IMR-90 (cell line): ENCODE results near the gene DLG4. TPM values are rescaled to one million over a fixed set of nuclear protein-coding genes. Genes with fewer than 3 reads are reported as not detected.
A peak's percentile ranks its signal among the peaks of the same experiment; 100 is the strongest.

ENCODE experiments used
- ATAC-seq: fragments of 200-7000 bp; cut with Tn5 transposase; 2 replicates; pipeline ENCODE4 v1.9.1; 2020; ENCODE audit warnings: low read depth, mild to moderate bottlenecking, moderate library complexity
- BruUV-seq: library from RNA; stranded (reverse); fragments of 400-500 nt; replicated peaks from 2 replicates; lab custom pipeline; 2021; lab: Mats Ljungman, UMichigan
- CTCF ChIA-PET: fragments of 300-600 bp; formaldehyde crosslinking; extraction: SDS; loops from one replicate; lab custom pipeline; 2021; ENCODE audit warnings: antibody characterized with exemption; lab: Yijun Ruan, JAX
- POLR2A ChIA-PET: fragments of 300-600 bp; sonication (Branson Sonifier 250); formaldehyde crosslinking; loops from one replicate; lab custom pipeline; 2022; ENCODE audit warnings: antibody characterized with exemption; ENCODE audit not compliant: unreplicated experiment; lab: Charles Lee
- DNase-seq: peaks from one replicate; pipeline ENCODE4 v3.0.0; 2013
- H2AFZ ChIP-seq: replicated peaks from 2 replicates; pipeline ENCODE3; 2013; ENCODE audit warnings: low read length, mild to moderate bottlenecking; ENCODE audit not compliant: poor library complexity
- H2AK5ac ChIP-seq: 2 replicates; pipeline ENCODE4 v1.6.1; 2013; ENCODE audit warnings: low read depth, low read length, inconsistent platforms
- H2AK9ac ChIP-seq: replicated peaks from 2 replicates; pipeline ENCODE3; 2013; ENCODE audit warnings: mild to moderate bottlenecking, low read depth, low read length, moderate library complexity; ENCODE audit not compliant: poor library complexity
- H2BK120ac ChIP-seq: 2 replicates; pipeline ENCODE4 v1.6.1; 2013; ENCODE audit warnings: low read depth, low read length, inconsistent platforms
- H2BK15ac ChIP-seq: 3 replicates; pipeline ENCODE4 v1.6.1; 2013; ENCODE audit warnings: low read depth, low read length, inconsistent platforms
- H2BK20ac ChIP-seq: 2 replicates; pipeline ENCODE4 v1.6.1; 2013; ENCODE audit warnings: low read depth, mild to moderate bottlenecking, inconsistent platforms, low read length, moderate library complexity
- H2BK5ac ChIP-seq: 2 replicates; pipeline ENCODE4 v1.6.1; 2013; ENCODE audit warnings: mild to moderate bottlenecking, low read depth, low read length, inconsistent platforms; ENCODE audit not compliant: poor library complexity, severe bottlenecking
- H3K14ac ChIP-seq: replicated peaks from 2 replicates; pipeline ENCODE4 v1.6.1; 2013; ENCODE audit warnings: low read depth, low read length, inconsistent platforms
- H3K18ac ChIP-seq: 2 replicates; pipeline ENCODE4 v1.6.1; 2013; ENCODE audit warnings: low read depth, low read length, control low read depth
- H3K23ac ChIP-seq: 2 replicates; pipeline ENCODE4 v1.6.1; 2013; ENCODE audit warnings: low read depth, low read length, inconsistent platforms
- H3K27ac ChIP-seq: 2 replicates; pipeline ENCODE4 v1.5.1; 2013; ENCODE audit warnings: mild to moderate bottlenecking, control low read depth, low read length; ENCODE audit not compliant: insufficient read depth
- H3K27me3 ChIP-seq: 2 replicates; pipeline ENCODE4 v1.6.1; 2013; ENCODE audit warnings: low read length; ENCODE audit not compliant: control insufficient read depth, insufficient read depth
- H3K36me3 ChIP-seq: 2 replicates; pipeline ENCODE4 v1.6.1; 2013; ENCODE audit warnings: low read length, mixed read lengths; ENCODE audit not compliant: control insufficient read depth, insufficient read depth
- H3K4ac ChIP-seq: 2 replicates; pipeline ENCODE4 v1.6.1; 2013; ENCODE audit warnings: low read depth, low read length, inconsistent platforms
- H3K4me1 ChIP-seq: 2 replicates; pipeline ENCODE4 v1.6.1; 2013; ENCODE audit warnings: low read length, mixed read lengths; ENCODE audit not compliant: control insufficient read depth, insufficient read depth
- H3K4me2 ChIP-seq: 2 replicates; pipeline ENCODE4 v1.6.1; 2013; ENCODE audit warnings: low read depth, mild to moderate bottlenecking, control low read depth, low read length, moderate library complexity
- H3K4me3 ChIP-seq: 2 replicates; pipeline ENCODE4 v1.5.1; 2013; ENCODE audit warnings: low read depth, mild to moderate bottlenecking, control low read depth, low read length, moderate library complexity; ENCODE audit not compliant: insufficient read depth
- H3K56ac ChIP-seq: 2 replicates; pipeline ENCODE4 v1.6.1; 2013; ENCODE audit warnings: low read length, inconsistent platforms; ENCODE audit not compliant: insufficient read depth; ENCODE audit errors: extremely low read depth
- H3K79me1 ChIP-seq, 2 experiments: 2 replicates each; pipeline ENCODE4 v1.6.1; 2013; ENCODE audit warnings: low read length in 2 of 2, inconsistent platforms in 1 of 2, low read depth in 1 of 2
- H3K9ac ChIP-seq: 2 replicates; pipeline ENCODE4 v1.6.1; 2013; ENCODE audit warnings: low read depth, low read length, control low read depth
- H3K9me1 ChIP-seq: 2 replicates; pipeline ENCODE4 v1.6.1; 2013; ENCODE audit warnings: low read length, inconsistent platforms; ENCODE audit not compliant: insufficient read depth
- H3K9me3 ChIP-seq: 2 replicates; pipeline ENCODE4 v1.6.1; 2013; ENCODE audit warnings: low read length; ENCODE audit not compliant: control insufficient read depth, insufficient read depth
- H4K20me1 ChIP-seq: 2 replicates; pipeline ENCODE4 v1.6.1; 2013; ENCODE audit warnings: low read length, inconsistent platforms; ENCODE audit not compliant: insufficient read depth
- H4K5ac ChIP-seq: 2 replicates; pipeline ENCODE4 v1.6.1; 2013; ENCODE audit warnings: mild to moderate bottlenecking, low read depth, low read length, control low read depth
- H4K8ac ChIP-seq, 2 experiments: 2 replicates each; pipeline ENCODE4 v1.6.1; 2013; ENCODE audit warnings: low read depth in 2 of 2, low read length in 2 of 2, control low read depth in 1 of 2, inconsistent platforms in 1 of 2
- H4K91ac ChIP-seq: 2 replicates; pipeline ENCODE4 v1.6.1; 2013; ENCODE audit warnings: low read depth, low read length, inconsistent platforms; ENCODE audit not compliant: insufficient read depth
- BHLHE40 ChIP-seq: fragments of 150-350 bp; IDR thresholded peaks from 2 replicates; pipeline ENCODE4 v1.6.1; 2016; ENCODE audit warnings: mild to moderate bottlenecking, low read depth, low read length
- CEBPB ChIP-seq: IDR thresholded peaks from 2 replicates; pipeline ENCODE4 v1.6.1; 2012; ENCODE audit warnings: low read depth, low read length, improper control_type of control experiment
- CHD1 ChIP-seq: IDR thresholded peaks from 2 replicates; pipeline ENCODE4 v1.6.1; 2012; ENCODE audit warnings: low read depth, low read length, improper control_type of control experiment
- FOS ChIP-seq: fragments of 150-350 bp; IDR thresholded peaks from 2 replicates; pipeline ENCODE4 v1.6.1; 2016; ENCODE audit warnings: low read depth, low read length
- MAFK ChIP-seq: IDR thresholded peaks from 2 replicates; pipeline ENCODE4 v1.6.1; 2012; ENCODE audit warnings: low read depth, low read length, improper control_type of control experiment
- MAZ ChIP-seq: IDR thresholded peaks from 2 replicates; pipeline ENCODE4 v1.6.1; 2012; ENCODE audit warnings: low read depth, mild to moderate bottlenecking, low read length, improper control_type of control experiment, moderate library complexity, borderline replicate concordance
- MXI1 ChIP-seq: IDR thresholded peaks from 2 replicates; pipeline ENCODE4 v1.6.1; 2012; ENCODE audit warnings: low read depth, mild to moderate bottlenecking, low read length, moderate library complexity, borderline replicate concordance
- NFE2L2 ChIP-seq: fragments of 150-350 bp; IDR thresholded peaks from 2 replicates; pipeline ENCODE4 v1.6.1; 2016; ENCODE audit warnings: low read depth, mild to moderate bottlenecking, low read length
- POLR2A ChIP-seq: IDR thresholded peaks from 2 replicates; pipeline ENCODE4 v1.6.1; 2012; ENCODE audit warnings: mild to moderate bottlenecking, low read depth, low read length
- RAD21 ChIP-seq: IDR thresholded peaks from 2 replicates; pipeline ENCODE4 v1.6.1; 2012; ENCODE audit warnings: low read length, improper control_type of control experiment
- RCOR1 ChIP-seq: IDR thresholded peaks from 2 replicates; pipeline ENCODE4 v1.6.1; 2012; ENCODE audit warnings: mild to moderate bottlenecking, low read length, improper control_type of control experiment; ENCODE audit not compliant: insufficient replicate concordance
- RFX5 ChIP-seq: IDR thresholded peaks from 2 replicates; pipeline ENCODE4 v1.8.0; 2012; ENCODE audit warnings: low read depth, mild to moderate bottlenecking, low read length, moderate library complexity
- SMC3 ChIP-seq: fragments of 150-350 bp; IDR thresholded peaks from 2 replicates; pipeline ENCODE4 v1.6.1; 2016; ENCODE audit warnings: low read depth, mild to moderate bottlenecking, antibody characterized with exemption, low read length, moderate library complexity
- WGBS, 2 experiments: methylation state at CpG; one replicate each; pipeline versions ENCODE4 v1.1.5 to v1.1.7; 2013; ENCODE audit warnings: missing lambda C conversion rate in 2 of 2; ENCODE audit not compliant: insufficient read length in 1 of 2; ENCODE audit errors: extremely low coverage in 2 of 2; 5-methylcytosine and 5-hydroxymethylcytosine counted together
- dilution Hi-C: fragments of 300-500 bp; cut with HindIII; formaldehyde crosslinking; loops from one replicate; pipeline ENCODE4 v1.14.3; 2018; ENCODE audit warnings: low sequenced_read_pairs; ENCODE audit not compliant: unreplicated experiment
- in situ Hi-C: fragments of 300-500 bp; cut with MboI; formaldehyde crosslinking; loops from 3 replicates; pipeline ENCODE4 v1.14.3; 2019; ENCODE audit warnings: low sequenced_read_pairs, inconsistent platforms, mixed read lengths
- intact Hi-C: fragments of 100-400 bp; cut with micrococcal nuclease; formaldehyde crosslinking; loops from 2 replicates; pipeline ENCODE4 v1.10.0; 2022
- polyA plus RNA-seq, 3 experiments: library from polyadenylated mRNA; depleted of rRNA; stranded (reverse); fragments of >200 nt; gene quantifications; 2 replicates each; pipeline ENCODE4 v1.2.3, GENCODE V29; 2012; ENCODE audit warnings: low replicate concordance in 1 of 3
- total RNA-seq: library from RNA; depleted of rRNA; stranded (reverse); fragments of >200 nt; gene quantifications from 2 replicates; pipeline ENCODE4 v1.2.3, GENCODE V29; 2012
- TF ChIP-seq, protein P1 (sequence below): fragments of 150-350 bp; IDR thresholded peaks from 2 replicates; pipeline ENCODE4 v1.6.1; 2017; ENCODE audit warnings: mild to moderate bottlenecking, antibody characterized with exemption, low read length, low read depth
- TF ChIP-seq, protein P2 (sequence below): fragments of 150-350 bp; IDR thresholded peaks from 2 replicates; pipeline ENCODE4 v1.6.1; 2016; ENCODE audit warnings: low read depth, mild to moderate bottlenecking, low read length, moderate library complexity, borderline replicate concordance
- TF ChIP-seq, protein P3 (sequence below): conservative IDR thresholded peaks from 2 replicates; pipeline ENCODE4 v1.5.1; 2012; ENCODE audit warnings: mild to moderate bottlenecking, low read depth, low read length, improper control_type of control experiment

Gene DLG4
- total and polyA plus RNA-seq, 2 of the 4 experiments (the other 2 are of a cell fraction), result 8.2 to 30.5 TPM

DNA sequence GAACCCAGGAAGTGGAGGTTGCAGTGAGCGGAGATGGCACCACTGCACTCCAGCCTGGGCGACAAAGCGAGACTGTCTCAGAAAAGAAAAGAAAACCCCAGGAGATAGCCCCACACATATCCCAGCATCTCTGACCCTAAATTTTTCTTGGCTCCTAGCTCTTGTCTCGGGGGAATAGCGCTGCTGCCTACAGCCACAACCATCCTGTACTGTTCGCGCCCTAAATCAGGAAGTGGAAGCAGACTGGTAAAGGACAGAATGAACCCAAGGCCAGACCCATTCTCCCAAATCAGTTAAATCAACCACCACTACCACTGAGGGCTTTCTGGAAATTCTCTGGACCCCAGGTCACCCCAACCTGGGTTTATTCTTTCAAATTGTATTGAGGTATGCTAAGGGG is 30.2 kb upstream of the DLG4 start:
- H2BK20ac ChIP-seq, result no peak overlapping the region
- H3K9me3 ChIP-seq, result no peaks in the 10 kb centered on the region
- H2BK120ac ChIP-seq, result no peak overlapping the region
- peaks cover 10% of the 10 kb centered on the region for H3K9me1 ChIP-seq
- dilution Hi-C loops, result no loop called here
- H3K27me3 ChIP-seq, result no peaks in the 10 kb centered on the region
- H3K18ac ChIP-seq, result no peak overlapping the region
- peaks cover 8% of the 10 kb centered on the region for H3K4me1 ChIP-seq
- peak overlapping the region; percentile 96; the same call in 1 of the 2 replicates for H3K4ac ChIP-seq
- WGBS, 2 experiments, result 100% methylated on average over 3 of the region's 7 CpGs; no CpG with 5 or more reads in 1 of the 2 experiments
- no TSS peak for BruUV-seq
- H2BK5ac ChIP-seq, result no peak overlapping the region
- peaks cover 7 to 54% of the 10 kb centered on the region in 2 experiments; a peak in 3 of 4 replicates for H3K79me1 ChIP-seq
- peak overlapping the region; percentile 93 for H3K23ac ChIP-seq
- peak overlapping the region; percentile 42; the same call in 1 of the 2 replicates for H2AK5ac ChIP-seq
- intact Hi-C loops, result no loop called here
- peak overlapping the region; percentile 62; the same call in 1 of the 2 replicates for H3K14ac ChIP-seq
- H3K4me2 ChIP-seq, result peak overlapping the region; percentile 99
- H2BK15ac ChIP-seq, result no peak overlapping the region
- peak overlapping the region; percentile 62 for H3K4me3 ChIP-seq
- no peak overlapping the region for H4K5ac ChIP-seq
- peak overlapping the region; percentile 50; the same call in 1 of the 2 replicates for H3K56ac ChIP-seq
- in situ Hi-C loops, result loop anchor here (25.0 kb wide), 1 partner anchor 912 kb away; the partner anchor contains the start of genes PER1 and VAMP2
- ATAC-seq (no peak), DNase-seq (no peak)
- peaks cover 17% of the 10 kb centered on the region for H3K36me3 ChIP-seq
- peaks cover 9% of the 10 kb centered on the region; the same call in 1 of the 2 replicates for H4K20me1 ChIP-seq
- peak overlapping the region; percentile 3 for H2AK9ac ChIP-seq
- H4K8ac ChIP-seq, result peak overlapping the region in 1 of 2 experiments; percentile 2; a peak in 1 of 4 replicates
- ChIA-PET CTCF (no interaction called here), POLR2A (interaction anchor here (1.0 kb wide), 1 partner anchor 10 kb away, joined by 3 read pairs; the partner anchor contains the start of gene PHF23)
- H2AFZ ChIP-seq, result no peak overlapping the region
- H4K91ac ChIP-seq, result no peak overlapping the region
- H3K27ac ChIP-seq, result no peak overlapping the region
- TF ChIP-seq NFE2L2, result no peak
- no peak for TF ChIP-seq MAFK
- TF ChIP-seq POLR2A, result no peak
- TF ChIP-seq CHD1, result no peak
- no peak for TF ChIP-seq RAD21
- TF ChIP-seq FOS, result no peak
- no peak for TF ChIP-seq MXI1
- TF ChIP-seq, protein P1, sequence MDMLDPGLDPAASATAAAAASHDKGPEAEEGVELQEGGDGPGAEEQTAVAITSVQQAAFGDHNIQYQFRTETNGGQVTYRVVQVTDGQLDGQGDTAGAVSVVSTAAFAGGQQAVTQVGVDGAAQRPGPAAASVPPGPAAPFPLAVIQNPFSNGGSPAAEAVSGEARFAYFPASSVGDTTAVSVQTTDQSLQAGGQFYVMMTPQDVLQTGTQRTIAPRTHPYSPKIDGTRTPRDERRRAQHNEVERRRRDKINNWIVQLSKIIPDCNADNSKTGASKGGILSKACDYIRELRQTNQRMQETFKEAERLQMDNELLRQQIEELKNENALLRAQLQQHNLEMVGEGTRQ, result no peak
- TF ChIP-seq CEBPB, result no peak
- no peak for TF ChIP-seq RFX5
- TF ChIP-seq, protein P2, sequence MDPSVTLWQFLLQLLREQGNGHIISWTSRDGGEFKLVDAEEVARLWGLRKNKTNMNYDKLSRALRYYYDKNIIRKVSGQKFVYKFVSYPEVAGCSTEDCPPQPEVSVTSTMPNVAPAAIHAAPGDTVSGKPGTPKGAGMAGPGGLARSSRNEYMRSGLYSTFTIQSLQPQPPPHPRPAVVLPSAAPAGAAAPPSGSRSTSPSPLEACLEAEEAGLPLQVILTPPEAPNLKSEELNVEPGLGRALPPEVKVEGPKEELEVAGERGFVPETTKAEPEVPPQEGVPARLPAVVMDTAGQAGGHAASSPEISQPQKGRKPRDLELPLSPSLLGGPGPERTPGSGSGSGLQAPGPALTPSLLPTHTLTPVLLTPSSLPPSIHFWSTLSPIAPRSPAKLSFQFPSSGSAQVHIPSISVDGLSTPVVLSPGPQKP, result no peak
- TF ChIP-seq SMC3, result no peak
- no peak for TF ChIP-seq MAZ
- TF ChIP-seq, protein P3, sequence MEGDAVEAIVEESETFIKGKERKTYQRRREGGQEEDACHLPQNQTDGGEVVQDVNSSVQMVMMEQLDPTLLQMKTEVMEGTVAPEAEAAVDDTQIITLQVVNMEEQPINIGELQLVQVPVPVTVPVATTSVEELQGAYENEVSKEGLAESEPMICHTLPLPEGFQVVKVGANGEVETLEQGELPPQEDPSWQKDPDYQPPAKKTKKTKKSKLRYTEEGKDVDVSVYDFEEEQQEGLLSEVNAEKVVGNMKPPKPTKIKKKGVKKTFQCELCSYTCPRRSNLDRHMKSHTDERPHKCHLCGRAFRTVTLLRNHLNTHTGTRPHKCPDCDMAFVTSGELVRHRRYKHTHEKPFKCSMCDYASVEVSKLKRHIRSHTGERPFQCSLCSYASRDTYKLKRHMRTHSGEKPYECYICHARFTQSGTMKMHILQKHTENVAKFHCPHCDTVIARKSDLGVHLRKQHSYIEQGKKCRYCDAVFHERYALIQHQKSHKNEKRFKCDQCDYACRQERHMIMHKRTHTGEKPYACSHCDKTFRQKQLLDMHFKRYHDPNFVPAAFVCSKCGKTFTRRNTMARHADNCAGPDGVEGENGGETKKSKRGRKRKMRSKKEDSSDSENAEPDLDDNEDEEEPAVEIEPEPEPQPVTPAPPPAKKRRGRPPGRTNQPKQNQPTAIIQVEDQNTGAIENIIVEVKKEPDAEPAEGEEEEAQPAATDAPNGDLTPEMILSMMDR, result no peak
- TF ChIP-seq BHLHE40, result no peak
- TF ChIP-seq RCOR1, result no peak
- H3K9ac ChIP-seq, result peak overlapping the region; percentile 88
